ENCODE data around the gene PCDHGA4. TPM values are rescaled to one million over a fixed set of nuclear protein-coding genes. Genes with fewer than 3 reads are reported as not detected.
A peak's percentile ranks its signal among the peaks of the same experiment; 100 is the strongest.
"Not testable (repeated sequence)": the region's sequence is repeated elsewhere in the genome, so short reads cannot be mapped to it uniquely, and the experiment has no call there.

The PCDHGA4 gene
- total RNA-seq, 2 experiments from 2014 or later: 0.12 TPM; not detected in 1

GRCh38 chr5:141340781-141341354, 14.0 kb upstream of the PCDHGA4 start:
- Mint-ChIP-seq H3K36me3 (peaks cover 18% of the 10 kb centered on the region), H3K27me3 (peaks cover 91% of the 10 kb centered on the region), H3K9me3 (peaks cover 45% of the 10 kb centered on the region)
- DNase-seq, H3K4me1 Mint-ChIP-seq, H3K27ac Mint-ChIP-seq, H3K4me3 Mint-ChIP-seq: not testable (repeated sequence)

- Mint-ChIP-seq H3K27me3 (peaks cover 90% of the 10 kb centered on the region), H3K36me3 (peaks cover 17% of the 10 kb centered on the region), H3K9me3 (peaks cover 34% of the 10 kb centered on the region), H3K4me3 (no peak overlapping the region), H3K4me1 (peaks cover 2% of the 10 kb centered on the region), H3K27ac (no peak overlapping the region)
- DNase-seq: no peak
Observed at GRCh38 chr5:141342773-141343172, 12.0 kb upstream of the PCDHGA4 start.

GRCh38 chr5:141343242-141343952, 11.4 kb upstream of the PCDHGA4 start, which contains the start of gene PCDHGA3:
Gene PCDHGA3, plus strand, starts transcription at chr5:141343829. Its CDS starts 205 bp downstream, at chr5:141344034.
- peaks cover 28% of the 10 kb centered on the region for H3K9me3 Mint-ChIP-seq
- peaks cover 17% of the 10 kb centered on the region for H3K36me3 Mint-ChIP-seq
- peaks cover 2% of the 10 kb centered on the region for H3K4me1 Mint-ChIP-seq
- H3K27me3 Mint-ChIP-seq: peaks cover 87% of the 10 kb centered on the region
- DNase-seq: no peak
- H3K27ac Mint-ChIP-seq: no peak within 1 kb of the TSS
- H3K4me3 Mint-ChIP-seq: peak within 1 kb of the TSS; percentile 29

- Mint-ChIP-seq H3K27me3 (peaks cover 87% of the 10 kb centered on the region), H3K4me3 (peak overlapping the region; percentile 29), H3K36me3 (peaks cover 17% of the 10 kb centered on the region), H3K9me3 (peaks cover 24% of the 10 kb centered on the region), H3K4me1 (peaks cover 2% of the 10 kb centered on the region), H3K27ac (no peak overlapping the region)
- DNase-seq: no peak
Observed at GRCh38 chr5:141343953-141344463, 10.8 kb upstream of the PCDHGA4 start.

- no peak overlapping the region for H3K27ac Mint-ChIP-seq
- no peak overlapping the region for H3K4me3 Mint-ChIP-seq
- H3K4me1 Mint-ChIP-seq: peaks cover 2% of the 10 kb centered on the region
Observed at GRCh38 chr5:141345327-141345726, 9.5 kb upstream of the PCDHGA4 start.

GRCh38 chr5:141346017-141346416, 8.8 kb upstream of the PCDHGA4 start:
- not testable (repeated sequence) for H3K27ac Mint-ChIP-seq

More at GRCh38 chr5:141345327-141345726, 9.5 kb upstream of the PCDHGA4 start:
- no peak for DNase-seq
- Mint-ChIP-seq H3K36me3 (peaks cover 18% of the 10 kb centered on the region), H3K9me3 (peaks cover 22% of the 10 kb centered on the region), H3K27me3 (peaks cover 85% of the 10 kb centered on the region)

GRCh38 chr5:141349917-141350619, 4.8 kb upstream of the PCDHGA4 start, which contains the start of gene PCDHGB1:
Gene PCDHGB1, plus strand, starts transcription at chr5:141350099. Its CDS starts 162 bp downstream, at chr5:141350261.
- Mint-ChIP-seq H3K4me1 (no peaks in the 10 kb centered on the region), H3K9me3 (peaks cover 19% of the 10 kb centered on the region), H3K4me3 (peak within 1 kb of the TSS; percentile 26), H3K27me3 (peaks cover 85% of the 10 kb centered on the region), H3K36me3 (peaks cover 16% of the 10 kb centered on the region), H3K27ac (no peak within 1 kb of the TSS)
- no peak for DNase-seq

More at GRCh38 chr5:141346017-141346416, 8.8 kb upstream of the PCDHGA4 start:
- not testable (repeated sequence) for H3K4me1 Mint-ChIP-seq, DNase-seq, H3K4me3 Mint-ChIP-seq
- Mint-ChIP-seq H3K36me3 (peaks cover 17% of the 10 kb centered on the region), H3K27me3 (peaks cover 88% of the 10 kb centered on the region), H3K9me3 (peaks cover 21% of the 10 kb centered on the region)

- peaks cover 17% of the 10 kb centered on the region for H3K36me3 Mint-ChIP-seq
- DNase-seq: no peak
- no peak overlapping the region for H3K27ac Mint-ChIP-seq
- no peaks in the 10 kb centered on the region for H3K4me1 Mint-ChIP-seq
- peaks cover 88% of the 10 kb centered on the region for H3K27me3 Mint-ChIP-seq
- H3K9me3 Mint-ChIP-seq: peaks cover 25% of the 10 kb centered on the region
- H3K4me3 Mint-ChIP-seq: no peak overlapping the region
Observed at GRCh38 chr5:141351591-141351990, 3.2 kb upstream of the PCDHGA4 start.

- H3K36me3 Mint-ChIP-seq: peaks cover 18% of the 10 kb centered on the region
- H3K9me3 Mint-ChIP-seq: peaks cover 37% of the 10 kb centered on the region
- DNase-seq: no peak
- H3K27ac Mint-ChIP-seq: no peak overlapping the region
- H3K27me3 Mint-ChIP-seq: peaks cover 91% of the 10 kb centered on the region
- H3K4me3 Mint-ChIP-seq: no peak overlapping the region
- peaks cover 3% of the 10 kb centered on the region for H3K4me1 Mint-ChIP-seq
Observed at GRCh38 chr5:141355641-141356040, 820 bp downstream of the PCDHGA4 start.

- no peak for DNase-seq
- Mint-ChIP-seq H3K27ac (no peak overlapping the region), H3K9me3 (peaks cover 42% of the 10 kb centered on the region)
Observed at GRCh38 chr5:141356133-141356532, 1.3 kb downstream of the PCDHGA4 start.

GRCh38 chr5:141356950-141357349, 2.1 kb downstream of the PCDHGA4 start:
- Mint-ChIP-seq H3K4me1 (peaks cover 5% of the 10 kb centered on the region), H3K9me3 (peaks cover 44% of the 10 kb centered on the region), H3K27ac (no peak overlapping the region), H3K4me3 (no peak overlapping the region), H3K36me3 (peaks cover 27% of the 10 kb centered on the region), H3K27me3 (peaks cover 90% of the 10 kb centered on the region)
- no peak for DNase-seq

More at GRCh38 chr5:141356133-141356532, 1.3 kb downstream of the PCDHGA4 start:
- Mint-ChIP-seq H3K27me3 (peaks cover 91% of the 10 kb centered on the region), H3K4me1 (peaks cover 5% of the 10 kb centered on the region), H3K4me3 (no peak overlapping the region), H3K36me3 (peaks cover 23% of the 10 kb centered on the region)

GRCh38 chr5:141359790-141360426, 5.1 kb downstream of the PCDHGA4 start, which contains the start of gene PCDHGB2:
Gene PCDHGB2, plus strand, starts transcription at chr5:141359994. Its CDS starts 142 bp downstream, at chr5:141360136.
- peaks cover 36% of the 10 kb centered on the region for H3K36me3 Mint-ChIP-seq
- peaks cover 5% of the 10 kb centered on the region for H3K4me1 Mint-ChIP-seq
- no peak for DNase-seq
- peak within 1 kb of the TSS; percentile 75 for H3K4me3 Mint-ChIP-seq
- peaks cover 93% of the 10 kb centered on the region for H3K27me3 Mint-ChIP-seq
- H3K9me3 Mint-ChIP-seq: peaks cover 49% of the 10 kb centered on the region
- H3K27ac Mint-ChIP-seq: peak within 1 kb of the TSS; percentile 3

- H3K4me1 Mint-ChIP-seq: peaks cover 5% of the 10 kb centered on the region
- H3K36me3 Mint-ChIP-seq: peaks cover 40% of the 10 kb centered on the region
- no peak for DNase-seq
- no peak overlapping the region for H3K27ac Mint-ChIP-seq
- peaks cover 93% of the 10 kb centered on the region for H3K27me3 Mint-ChIP-seq
- peaks cover 53% of the 10 kb centered on the region for H3K9me3 Mint-ChIP-seq
- H3K4me3 Mint-ChIP-seq: no peak overlapping the region
Observed at GRCh38 chr5:141360685-141361084, 5.9 kb downstream of the PCDHGA4 start.

- peaks cover 44% of the 10 kb centered on the region for H3K9me3 Mint-ChIP-seq
- H3K27me3 Mint-ChIP-seq: peaks cover 92% of the 10 kb centered on the region
- H3K36me3 Mint-ChIP-seq: peaks cover 41% of the 10 kb centered on the region
Observed at GRCh38 chr5:141362719-141363118, 7.9 kb downstream of the PCDHGA4 start.

More at GRCh38 chr5:141362719-141363118, 7.9 kb downstream of the PCDHGA4 start:
- Mint-ChIP-seq H3K4me3 (no peak overlapping the region), H3K27ac (no peak overlapping the region), H3K4me1 (peaks cover 5% of the 10 kb centered on the region)
- no peak for DNase-seq

Data from activated naive CD8-positive, alpha-beta T cell treated with anti-CD3 and anti-CD28 coated beads for 36 hours (primary cell).